PC-3 (cell line): ENCODE measurements around the gene NIPSNAP3A.

Experiments used
- EZH2 ChIP-seq: fragments of 300-600 bp; sonication (generic); IDR thresholded peaks from one replicate; pipeline ENCODE4 v1.6.1; 2017; ENCODE audit warnings: antibody characterized with exemption, mild to moderate bottlenecking, low read length; ENCODE audit not compliant: unreplicated experiment
- EZH2phosphoT487 ChIP-seq: fragments of 300-600 bp; sonication (generic); IDR thresholded peaks from 2 replicates; pipeline ENCODE4 v1.6.1; 2018; ENCODE audit warnings: mild to moderate bottlenecking, antibody characterized with exemption, low read length, borderline replicate concordance
- TF ChIP-seq, protein P1 (sequence below): fragments of 300-600 bp; sonication (generic); conservative IDR thresholded peaks from 2 replicates; pipeline ENCODE4 v1.5.1; 2017; ENCODE audit warnings: antibody characterized with exemption, low read depth, mild to moderate bottlenecking, low read length

DNA sequence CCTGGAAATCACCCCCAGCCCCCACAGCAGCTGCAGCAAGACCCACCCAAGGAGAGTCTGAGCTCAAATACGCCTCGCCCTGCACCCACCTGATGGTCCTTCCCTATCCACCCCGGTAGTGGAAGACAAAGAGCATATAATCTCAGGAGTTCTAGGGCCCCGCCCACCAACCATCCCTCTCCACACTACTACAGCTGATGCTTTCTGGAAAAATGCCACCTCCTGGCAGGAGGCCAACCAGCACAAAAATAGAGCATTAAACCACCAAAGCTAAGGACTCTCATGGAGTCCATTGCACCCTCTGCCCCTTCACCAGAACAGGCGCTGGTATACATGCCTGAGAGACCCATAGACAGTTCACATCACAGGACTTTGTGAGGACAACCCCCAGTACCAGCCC lies 22.5 kb upstream of the NIPSNAP3A start:
- TF ChIP-seq, protein P1, sequence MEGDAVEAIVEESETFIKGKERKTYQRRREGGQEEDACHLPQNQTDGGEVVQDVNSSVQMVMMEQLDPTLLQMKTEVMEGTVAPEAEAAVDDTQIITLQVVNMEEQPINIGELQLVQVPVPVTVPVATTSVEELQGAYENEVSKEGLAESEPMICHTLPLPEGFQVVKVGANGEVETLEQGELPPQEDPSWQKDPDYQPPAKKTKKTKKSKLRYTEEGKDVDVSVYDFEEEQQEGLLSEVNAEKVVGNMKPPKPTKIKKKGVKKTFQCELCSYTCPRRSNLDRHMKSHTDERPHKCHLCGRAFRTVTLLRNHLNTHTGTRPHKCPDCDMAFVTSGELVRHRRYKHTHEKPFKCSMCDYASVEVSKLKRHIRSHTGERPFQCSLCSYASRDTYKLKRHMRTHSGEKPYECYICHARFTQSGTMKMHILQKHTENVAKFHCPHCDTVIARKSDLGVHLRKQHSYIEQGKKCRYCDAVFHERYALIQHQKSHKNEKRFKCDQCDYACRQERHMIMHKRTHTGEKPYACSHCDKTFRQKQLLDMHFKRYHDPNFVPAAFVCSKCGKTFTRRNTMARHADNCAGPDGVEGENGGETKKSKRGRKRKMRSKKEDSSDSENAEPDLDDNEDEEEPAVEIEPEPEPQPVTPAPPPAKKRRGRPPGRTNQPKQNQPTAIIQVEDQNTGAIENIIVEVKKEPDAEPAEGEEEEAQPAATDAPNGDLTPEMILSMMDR, result no peak
- TF ChIP-seq EZH2, result no peak
- TF ChIP-seq EZH2phosphoT487, result no peak
